22Rv1 (cell line): ENCODE measurements around the gene CHD2.

Source experiments
- CTCF ChIP-seq: fragments of 450-650 bp; IDR thresholded peaks from 2 replicates; pipeline ENCODE4 v1.5.1; 2017; ENCODE audit warnings: mild to moderate bottlenecking
- ZFX ChIP-seq: fragments of 450-650 bp; IDR thresholded peaks from 2 replicates; pipeline ENCODE4 v1.6.1; 2017; ENCODE audit warnings: antibody characterized with exemption, borderline replicate concordance

- no peak; the same call in 1 of the 2 replicates for TF ChIP-seq CTCF
- no peak for TF ChIP-seq ZFX
These were observed 172.6 kb downstream of the CHD2 start for GRCh38 chr15:93072411-93073394.
